IMR-90 (cell line): ENCODE data around the gene ATP6AP1. TPM values are rescaled to one million over a fixed set of nuclear protein-coding genes. Genes with fewer than 3 reads are reported as not detected.
A peak's percentile ranks its signal among the peaks of the same experiment; 100 is the strongest.

Source experiments
- ATAC-seq: fragments of 200-7000 bp; cut with Tn5 transposase; 2 replicates; pipeline ENCODE4 v1.9.1; 2020; ENCODE audit warnings: low read depth, mild to moderate bottlenecking, moderate library complexity
- BruUV-seq: library from RNA; stranded (reverse); fragments of 400-500 nt; replicated peaks from 2 replicates; lab custom pipeline; 2021; lab: Mats Ljungman, UMichigan
- CTCF ChIA-PET: fragments of 300-600 bp; formaldehyde crosslinking; extraction: SDS; loops from one replicate; lab custom pipeline; 2021; ENCODE audit warnings: antibody characterized with exemption; lab: Yijun Ruan, JAX
- POLR2A ChIA-PET: fragments of 300-600 bp; sonication (Branson Sonifier 250); formaldehyde crosslinking; loops from one replicate; lab custom pipeline; 2022; ENCODE audit warnings: antibody characterized with exemption; ENCODE audit not compliant: unreplicated experiment; lab: Charles Lee
- DNase-seq: peaks from one replicate; pipeline ENCODE4 v3.0.0; 2013
- H2AFZ ChIP-seq: replicated peaks from 2 replicates; pipeline ENCODE3; 2013; ENCODE audit warnings: low read length, mild to moderate bottlenecking; ENCODE audit not compliant: poor library complexity
- H2AK5ac ChIP-seq: 2 replicates; pipeline ENCODE4 v1.6.1; 2013; ENCODE audit warnings: low read depth, low read length, inconsistent platforms
- H2AK9ac ChIP-seq: replicated peaks from 2 replicates; pipeline ENCODE3; 2013; ENCODE audit warnings: mild to moderate bottlenecking, low read depth, low read length, moderate library complexity; ENCODE audit not compliant: poor library complexity
- H2BK120ac ChIP-seq: 2 replicates; pipeline ENCODE4 v1.6.1; 2013; ENCODE audit warnings: low read depth, low read length, inconsistent platforms
- H2BK15ac ChIP-seq: 3 replicates; pipeline ENCODE4 v1.6.1; 2013; ENCODE audit warnings: low read depth, low read length, inconsistent platforms
- H2BK20ac ChIP-seq: 2 replicates; pipeline ENCODE4 v1.6.1; 2013; ENCODE audit warnings: low read depth, mild to moderate bottlenecking, inconsistent platforms, low read length, moderate library complexity
- H2BK5ac ChIP-seq: 2 replicates; pipeline ENCODE4 v1.6.1; 2013; ENCODE audit warnings: mild to moderate bottlenecking, low read depth, low read length, inconsistent platforms; ENCODE audit not compliant: poor library complexity, severe bottlenecking
- H3K14ac ChIP-seq: replicated peaks from 2 replicates; pipeline ENCODE4 v1.6.1; 2013; ENCODE audit warnings: low read depth, low read length, inconsistent platforms
- H3K18ac ChIP-seq: 2 replicates; pipeline ENCODE4 v1.6.1; 2013; ENCODE audit warnings: low read depth, low read length, control low read depth
- H3K23ac ChIP-seq: 2 replicates; pipeline ENCODE4 v1.6.1; 2013; ENCODE audit warnings: low read depth, low read length, inconsistent platforms
- H3K27ac ChIP-seq: 2 replicates; pipeline ENCODE4 v1.5.1; 2013; ENCODE audit warnings: mild to moderate bottlenecking, control low read depth, low read length; ENCODE audit not compliant: insufficient read depth
- H3K27me3 ChIP-seq: 2 replicates; pipeline ENCODE4 v1.6.1; 2013; ENCODE audit warnings: low read length; ENCODE audit not compliant: control insufficient read depth, insufficient read depth
- H3K36me3 ChIP-seq: 2 replicates; pipeline ENCODE4 v1.6.1; 2013; ENCODE audit warnings: low read length, mixed read lengths; ENCODE audit not compliant: control insufficient read depth, insufficient read depth
- H3K4ac ChIP-seq: 2 replicates; pipeline ENCODE4 v1.6.1; 2013; ENCODE audit warnings: low read depth, low read length, inconsistent platforms
- H3K4me1 ChIP-seq: 2 replicates; pipeline ENCODE4 v1.6.1; 2013; ENCODE audit warnings: low read length, mixed read lengths; ENCODE audit not compliant: control insufficient read depth, insufficient read depth
- H3K4me2 ChIP-seq: 2 replicates; pipeline ENCODE4 v1.6.1; 2013; ENCODE audit warnings: low read depth, mild to moderate bottlenecking, control low read depth, low read length, moderate library complexity
- H3K4me3 ChIP-seq: 2 replicates; pipeline ENCODE4 v1.5.1; 2013; ENCODE audit warnings: low read depth, mild to moderate bottlenecking, control low read depth, low read length, moderate library complexity; ENCODE audit not compliant: insufficient read depth
- H3K56ac ChIP-seq: 2 replicates; pipeline ENCODE4 v1.6.1; 2013; ENCODE audit warnings: low read length, inconsistent platforms; ENCODE audit not compliant: insufficient read depth; ENCODE audit errors: extremely low read depth
- H3K79me1 ChIP-seq, 2 experiments: 2 replicates each; pipeline ENCODE4 v1.6.1; 2013; ENCODE audit warnings: low read length in 2 of 2, inconsistent platforms in 1 of 2, low read depth in 1 of 2
- H3K9ac ChIP-seq: 2 replicates; pipeline ENCODE4 v1.6.1; 2013; ENCODE audit warnings: low read depth, low read length, control low read depth
- H3K9me1 ChIP-seq: 2 replicates; pipeline ENCODE4 v1.6.1; 2013; ENCODE audit warnings: low read length, inconsistent platforms; ENCODE audit not compliant: insufficient read depth
- H3K9me3 ChIP-seq: 2 replicates; pipeline ENCODE4 v1.6.1; 2013; ENCODE audit warnings: low read length; ENCODE audit not compliant: control insufficient read depth, insufficient read depth
- H4K20me1 ChIP-seq: 2 replicates; pipeline ENCODE4 v1.6.1; 2013; ENCODE audit warnings: low read length, inconsistent platforms; ENCODE audit not compliant: insufficient read depth
- H4K5ac ChIP-seq: 2 replicates; pipeline ENCODE4 v1.6.1; 2013; ENCODE audit warnings: mild to moderate bottlenecking, low read depth, low read length, control low read depth
- H4K8ac ChIP-seq, 2 experiments: 2 replicates each; pipeline ENCODE4 v1.6.1; 2013; ENCODE audit warnings: low read depth in 2 of 2, low read length in 2 of 2, control low read depth in 1 of 2, inconsistent platforms in 1 of 2
- H4K91ac ChIP-seq: 2 replicates; pipeline ENCODE4 v1.6.1; 2013; ENCODE audit warnings: low read depth, low read length, inconsistent platforms; ENCODE audit not compliant: insufficient read depth
- BHLHE40 ChIP-seq: fragments of 150-350 bp; IDR thresholded peaks from 2 replicates; pipeline ENCODE4 v1.6.1; 2016; ENCODE audit warnings: mild to moderate bottlenecking, low read depth, low read length
- FOS ChIP-seq: fragments of 150-350 bp; IDR thresholded peaks from 2 replicates; pipeline ENCODE4 v1.6.1; 2016; ENCODE audit warnings: low read depth, low read length
- MAFK ChIP-seq: IDR thresholded peaks from 2 replicates; pipeline ENCODE4 v1.6.1; 2012; ENCODE audit warnings: low read depth, low read length, improper control_type of control experiment
- MAZ ChIP-seq: IDR thresholded peaks from 2 replicates; pipeline ENCODE4 v1.6.1; 2012; ENCODE audit warnings: low read depth, mild to moderate bottlenecking, low read length, improper control_type of control experiment, moderate library complexity, borderline replicate concordance
- RFX5 ChIP-seq: IDR thresholded peaks from 2 replicates; pipeline ENCODE4 v1.8.0; 2012; ENCODE audit warnings: low read depth, mild to moderate bottlenecking, low read length, moderate library complexity
- SMC3 ChIP-seq: fragments of 150-350 bp; IDR thresholded peaks from 2 replicates; pipeline ENCODE4 v1.6.1; 2016; ENCODE audit warnings: low read depth, mild to moderate bottlenecking, antibody characterized with exemption, low read length, moderate library complexity
- WGBS, 2 experiments: methylation state at CpG; one replicate each; pipeline versions ENCODE4 v1.1.5 to v1.1.7; 2013; ENCODE audit warnings: missing lambda C conversion rate in 2 of 2; ENCODE audit not compliant: insufficient read length in 1 of 2; ENCODE audit errors: extremely low coverage in 2 of 2; 5-methylcytosine and 5-hydroxymethylcytosine counted together
- dilution Hi-C: fragments of 300-500 bp; cut with HindIII; formaldehyde crosslinking; loops from one replicate; pipeline ENCODE4 v1.14.3; 2018; ENCODE audit warnings: low sequenced_read_pairs; ENCODE audit not compliant: unreplicated experiment
- in situ Hi-C: fragments of 300-500 bp; cut with MboI; formaldehyde crosslinking; loops from 3 replicates; pipeline ENCODE4 v1.14.3; 2019; ENCODE audit warnings: low sequenced_read_pairs, inconsistent platforms, mixed read lengths
- intact Hi-C: fragments of 100-400 bp; cut with micrococcal nuclease; formaldehyde crosslinking; loops from 2 replicates; pipeline ENCODE4 v1.10.0; 2022
- polyA plus RNA-seq, 3 experiments: library from polyadenylated mRNA; depleted of rRNA; stranded (reverse); fragments of >200 nt; gene quantifications; 2 replicates each; pipeline ENCODE4 v1.2.3, GENCODE V29; 2012; ENCODE audit warnings: low replicate concordance in 1 of 3
- total RNA-seq: library from RNA; depleted of rRNA; stranded (reverse); fragments of >200 nt; gene quantifications from 2 replicates; pipeline ENCODE4 v1.2.3, GENCODE V29; 2012
- TF ChIP-seq, protein P1 (sequence below): fragments of 150-350 bp; IDR thresholded peaks from 2 replicates; pipeline ENCODE4 v1.6.1; 2016; ENCODE audit warnings: low read depth, mild to moderate bottlenecking, low read length, moderate library complexity, borderline replicate concordance

The ATP6AP1 gene
- total and polyA plus RNA-seq, 2 of the 4 experiments (the other 2 are of a cell fraction), result 13.8 to 96.7 TPM

GRCh38 chrX:154457491-154458115 is 29.1 kb downstream of the ATP6AP1 start:
- peaks cover 4% of the 10 kb centered on the region; the same call in 1 of the 2 replicates for H3K4me1 ChIP-seq
- H2AFZ ChIP-seq, result peak overlapping the region; percentile 89
- intact Hi-C loops, result no loop called here
- H3K4me2 ChIP-seq, result peak overlapping the region; percentile 84
- H3K36me3 ChIP-seq, result peaks cover 23% of the 10 kb centered on the region
- ATAC-seq (peak; percentile 52), DNase-seq (no peak)
- no peak overlapping the region for H2AK5ac ChIP-seq
- 0 out of 2 replicates have a peak overlapping the region, but pooled peaks have one; percentile 32 for H3K14ac ChIP-seq
- no peak overlapping the region for H3K4ac ChIP-seq
- H3K79me1 ChIP-seq, result peaks cover 0 to 9% of the 10 kb centered on the region in 2 experiments; a peak in 2 of 4 replicates
- peaks cover 33% of the 10 kb centered on the region for H4K20me1 ChIP-seq
- peak overlapping the region in 1 of 2 experiments; percentile 57; a peak in 1 of 4 replicates for H4K8ac ChIP-seq
- ChIA-PET CTCF (no interaction called here), POLR2A (no interaction called here)
- no peak overlapping the region for H3K56ac ChIP-seq
- no peak overlapping the region for H2BK15ac ChIP-seq
- 0 out of 2 replicates have a peak overlapping the region, but pooled peaks have one; percentile 40 for H2BK120ac ChIP-seq
- H3K27ac ChIP-seq, result peak overlapping the region; percentile 74
- WGBS, 2 experiments, result 18% methylated on average over 36 of the region's 65 CpGs; no CpG with 5 or more reads in 1 of the 2 experiments
- H4K91ac ChIP-seq, result no peak overlapping the region
- H3K23ac ChIP-seq, result no peak overlapping the region
- H3K27me3 ChIP-seq, result no peaks in the 10 kb centered on the region
- H3K9me3 ChIP-seq, result no peaks in the 10 kb centered on the region; the same call in 1 of the 2 replicates
- no peak overlapping the region for H3K9ac ChIP-seq
- no peak overlapping the region for H4K5ac ChIP-seq
- peak overlapping the region; percentile 74 for H3K4me3 ChIP-seq
- in situ Hi-C loops, result no loop called here
- no TSS peak for BruUV-seq
- H2BK5ac ChIP-seq, result peak overlapping the region; percentile 97
- H2BK20ac ChIP-seq, result no peak overlapping the region
- no peak for TF ChIP-seq BHLHE40
- no peak for TF ChIP-seq RFX5
- TF ChIP-seq SMC3, result no peak
- TF ChIP-seq FOS, result no peak
- TF ChIP-seq MAZ, result no peak
- TF ChIP-seq, protein P1, sequence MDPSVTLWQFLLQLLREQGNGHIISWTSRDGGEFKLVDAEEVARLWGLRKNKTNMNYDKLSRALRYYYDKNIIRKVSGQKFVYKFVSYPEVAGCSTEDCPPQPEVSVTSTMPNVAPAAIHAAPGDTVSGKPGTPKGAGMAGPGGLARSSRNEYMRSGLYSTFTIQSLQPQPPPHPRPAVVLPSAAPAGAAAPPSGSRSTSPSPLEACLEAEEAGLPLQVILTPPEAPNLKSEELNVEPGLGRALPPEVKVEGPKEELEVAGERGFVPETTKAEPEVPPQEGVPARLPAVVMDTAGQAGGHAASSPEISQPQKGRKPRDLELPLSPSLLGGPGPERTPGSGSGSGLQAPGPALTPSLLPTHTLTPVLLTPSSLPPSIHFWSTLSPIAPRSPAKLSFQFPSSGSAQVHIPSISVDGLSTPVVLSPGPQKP, result no peak
- TF ChIP-seq MAFK, result no peak
- H3K9me1 ChIP-seq, result no peaks in the 10 kb centered on the region
- H3K18ac ChIP-seq, result no peak overlapping the region
- peak overlapping the region; percentile 78 for H2AK9ac ChIP-seq
- dilution Hi-C loops, result no loop called here
